Panc1 (cell line): ENCODE measurements around the gene ZBTB7B. TPM values are rescaled to one million over a fixed set of nuclear protein-coding genes. Genes with fewer than 3 reads are reported as not detected.

Source experiments
- ATAC-seq: fragments of 200-7000 bp; cut with Tn5 transposase; 2 replicates; pipeline ENCODE4 v1.9.1; 2020; ENCODE audit warnings: mild to moderate bottlenecking, moderate library complexity
- BruUV-seq: library from RNA; stranded (reverse); fragments of 400-500 nt; replicated peaks from 2 replicates; lab custom pipeline; 2021; lab: Mats Ljungman, UMichigan
- CTCF ChIA-PET: fragments of 300-600 bp; sonication (Branson Sonifier 250); formaldehyde crosslinking; loops from one replicate; lab custom pipeline; 2022; ENCODE audit warnings: antibody characterized with exemption; lab: Charles Lee
- POLR2A ChIA-PET: fragments of 300-600 bp; sonication (Branson Sonifier 250); formaldehyde crosslinking; loops from one replicate; lab custom pipeline; 2022; ENCODE audit warnings: antibody characterized with exemption; lab: Charles Lee
- DNase-seq: peaks from one replicate; pipeline ENCODE4 v3.0.0-alpha.2; 2010; ENCODE audit warnings: low read depth, low spot score
- H3K27ac ChIP-seq: 2 replicates; pipeline ENCODE4 v1.5.1; 2011; ENCODE audit warnings: mild to moderate bottlenecking, low read length, inconsistent platforms
- H3K27me3 ChIP-seq: fragments of 200-500 bp; sonication (Bioruptor generic); 2 replicates; pipeline ENCODE4 v1.6.0; 2014; ENCODE audit warnings: low read length, inconsistent platforms; ENCODE audit not compliant: control insufficient read depth, insufficient read depth
- H3K36me3 ChIP-seq: fragments of 200-500 bp; sonication (Bioruptor generic); 2 replicates; pipeline ENCODE4 v1.5.1; 2014; ENCODE audit warnings: inconsistent platforms, mild to moderate bottlenecking, low read length, moderate library complexity; ENCODE audit not compliant: control insufficient read depth, insufficient read depth
- H3K4me1 ChIP-seq: 2 replicates; pipeline ENCODE4 v1.5.1; 2011; ENCODE audit warnings: inconsistent platforms, mild to moderate bottlenecking, low read length, moderate library complexity; ENCODE audit not compliant: control insufficient read depth, insufficient read depth
- H3K4me3 ChIP-seq, 2 experiments: 2 replicates each; pipeline ENCODE4 v1.5.1; 2011 to 2012; ENCODE audit warnings: low read depth in 2 of 2, low read length in 2 of 2, mild to moderate bottlenecking in 2 of 2, inconsistent platforms in 1 of 2, moderate library complexity in 1 of 2
- H3K9me3 ChIP-seq: fragments of 200-500 bp; sonication (Bioruptor generic); 2 replicates; pipeline ENCODE4 v1.5.1; 2014; ENCODE audit warnings: low read depth, mild to moderate bottlenecking, inconsistent platforms, low read length, moderate library complexity; ENCODE audit not compliant: control insufficient read depth, insufficient read depth
- POLR2AphosphoS5 ChIP-seq: IDR thresholded peaks from 2 replicates; pipeline ENCODE4 v1.6.1; 2012; ENCODE audit warnings: mild to moderate bottlenecking, low read depth, low read length, moderate library complexity
- SIN3A ChIP-seq: IDR thresholded peaks from 2 replicates; pipeline ENCODE4 v1.6.1; 2012; ENCODE audit warnings: low read depth, mild to moderate bottlenecking, low read length, moderate library complexity, borderline replicate concordance; ENCODE audit not compliant: insufficient read depth
- TCF7L2 ChIP-seq: IDR thresholded peaks from 2 replicates; pipeline ENCODE4 v1.6.1; 2011; ENCODE audit warnings: mild to moderate bottlenecking, low read depth, low read length, inconsistent platforms
- in situ Hi-C: cut with HindIII; loops from 2 replicates; pipeline ENCODE4 v1.10.0; 2016; ENCODE audit warnings: low sequenced_read_pairs, low pct_unique_long_range_greater_than_20kb
- intact Hi-C: fragments of 100-400 bp; cut with micrococcal nuclease; formaldehyde crosslinking; loops from one replicate; pipeline ENCODE4 v1.10.0; 2022; ENCODE audit not compliant: unreplicated experiment
- total RNA-seq: library from RNA; stranded (reverse); gene quantifications from one replicate; pipeline ENCODE4 v1.2.1, GENCODE V29; 2021; ENCODE audit not compliant: unreplicated experiment
- TF ChIP-seq, protein P1 (sequence below): fragments of 450-650 bp; IDR thresholded peaks from 2 replicates; pipeline ENCODE4 v1.5.1; 2017; ENCODE audit warnings: mild to moderate bottlenecking
- TF ChIP-seq, protein P2 (sequence below), 2 experiments: IDR thresholded peaks; 2 replicates each; pipeline ENCODE4 v1.6.1; 2011 to 2012; ENCODE audit warnings: low read depth in 2 of 2, control low read depth in 1 of 2, low read length in 1 of 2, mild to moderate bottlenecking in 1 of 2, moderate library complexity in 1 of 2; ENCODE audit not compliant: insufficient read depth in 1 of 2

ZBTB7B gene
- total RNA-seq, 1 experiment from 2014 or later, result 55.8 TPM

- in situ Hi-C loops (no loop called here), intact Hi-C loops (no loop called here)
- DNase-seq, result no peak
- peaks cover 3% of the 10 kb centered on the region; the same call in 1 of the 2 replicates for H3K36me3 ChIP-seq
- TF ChIP-seq, protein P1, sequence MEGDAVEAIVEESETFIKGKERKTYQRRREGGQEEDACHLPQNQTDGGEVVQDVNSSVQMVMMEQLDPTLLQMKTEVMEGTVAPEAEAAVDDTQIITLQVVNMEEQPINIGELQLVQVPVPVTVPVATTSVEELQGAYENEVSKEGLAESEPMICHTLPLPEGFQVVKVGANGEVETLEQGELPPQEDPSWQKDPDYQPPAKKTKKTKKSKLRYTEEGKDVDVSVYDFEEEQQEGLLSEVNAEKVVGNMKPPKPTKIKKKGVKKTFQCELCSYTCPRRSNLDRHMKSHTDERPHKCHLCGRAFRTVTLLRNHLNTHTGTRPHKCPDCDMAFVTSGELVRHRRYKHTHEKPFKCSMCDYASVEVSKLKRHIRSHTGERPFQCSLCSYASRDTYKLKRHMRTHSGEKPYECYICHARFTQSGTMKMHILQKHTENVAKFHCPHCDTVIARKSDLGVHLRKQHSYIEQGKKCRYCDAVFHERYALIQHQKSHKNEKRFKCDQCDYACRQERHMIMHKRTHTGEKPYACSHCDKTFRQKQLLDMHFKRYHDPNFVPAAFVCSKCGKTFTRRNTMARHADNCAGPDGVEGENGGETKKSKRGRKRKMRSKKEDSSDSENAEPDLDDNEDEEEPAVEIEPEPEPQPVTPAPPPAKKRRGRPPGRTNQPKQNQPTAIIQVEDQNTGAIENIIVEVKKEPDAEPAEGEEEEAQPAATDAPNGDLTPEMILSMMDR, result peak; percentile 9; the same call in 1 of the 2 replicates
- no peak for TF ChIP-seq TCF7L2
- ATAC-seq, result no peak
- H3K9me3 ChIP-seq, result no peaks in the 10 kb centered on the region
- BruUV-seq, result no TSS peak
- ChIA-PET POLR2A (no interaction called here), CTCF (interaction anchor here (0.6 to 1.3 kb wide), 4 partner anchors 14 to 51 kb away, joined by 3 to 7 read pairs (median 4); partner anchors contain the start of gene FLAD1)
- H3K4me1 ChIP-seq, result peaks cover 11% of the 10 kb centered on the region
- no peak overlapping the region for H3K4me3 ChIP-seq
- H3K27ac ChIP-seq, result no peak overlapping the region
- no peaks in the 10 kb centered on the region for H3K27me3 ChIP-seq
Observed at GRCh38 chr1:154998201-154998780, 4.3 kb upstream of the ZBTB7B start.

GRCh38 chr1:154998818-154999570 lies 3.6 kb upstream of the ZBTB7B start:
- intact Hi-C loops, result no loop called here
- TF ChIP-seq TCF7L2, result peak; percentile 86
- TF ChIP-seq POLR2AphosphoS5, result 0 out of 2 replicates have a peak, but pooled peaks have one; percentile 38
- TF ChIP-seq SIN3A, result no peak
- TF ChIP-seq, protein P1, result peak; percentile 98
- TF ChIP-seq, protein P2, sequence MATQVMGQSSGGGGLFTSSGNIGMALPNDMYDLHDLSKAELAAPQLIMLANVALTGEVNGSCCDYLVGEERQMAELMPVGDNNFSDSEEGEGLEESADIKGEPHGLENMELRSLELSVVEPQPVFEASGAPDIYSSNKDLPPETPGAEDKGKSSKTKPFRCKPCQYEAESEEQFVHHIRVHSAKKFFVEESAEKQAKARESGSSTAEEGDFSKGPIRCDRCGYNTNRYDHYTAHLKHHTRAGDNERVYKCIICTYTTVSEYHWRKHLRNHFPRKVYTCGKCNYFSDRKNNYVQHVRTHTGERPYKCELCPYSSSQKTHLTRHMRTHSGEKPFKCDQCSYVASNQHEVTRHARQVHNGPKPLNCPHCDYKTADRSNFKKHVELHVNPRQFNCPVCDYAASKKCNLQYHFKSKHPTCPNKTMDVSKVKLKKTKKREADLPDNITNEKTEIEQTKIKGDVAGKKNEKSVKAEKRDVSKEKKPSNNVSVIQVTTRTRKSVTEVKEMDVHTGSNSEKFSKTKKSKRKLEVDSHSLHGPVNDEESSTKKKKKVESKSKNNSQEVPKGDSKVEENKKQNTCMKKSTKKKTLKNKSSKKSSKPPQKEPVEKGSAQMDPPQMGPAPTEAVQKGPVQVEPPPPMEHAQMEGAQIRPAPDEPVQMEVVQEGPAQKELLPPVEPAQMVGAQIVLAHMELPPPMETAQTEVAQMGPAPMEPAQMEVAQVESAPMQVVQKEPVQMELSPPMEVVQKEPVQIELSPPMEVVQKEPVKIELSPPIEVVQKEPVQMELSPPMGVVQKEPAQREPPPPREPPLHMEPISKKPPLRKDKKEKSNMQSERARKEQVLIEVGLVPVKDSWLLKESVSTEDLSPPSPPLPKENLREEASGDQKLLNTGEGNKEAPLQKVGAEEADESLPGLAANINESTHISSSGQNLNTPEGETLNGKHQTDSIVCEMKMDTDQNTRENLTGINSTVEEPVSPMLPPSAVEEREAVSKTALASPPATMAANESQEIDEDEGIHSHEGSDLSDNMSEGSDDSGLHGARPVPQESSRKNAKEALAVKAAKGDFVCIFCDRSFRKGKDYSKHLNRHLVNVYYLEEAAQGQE (IDR thresholded peaks at IDR 0.05; ENCODE audit: insufficient read depth in 1 of 2, low read depth in 2 of 2, low read length in 1 of 2), result no peak
- CTCF ChIA-PET, result interaction anchor here (0.6 to 1.3 kb wide), 5 partner anchors 13 to 54 kb away, joined by 3 to 7 read pairs (median 5); partner anchors contain the start of gene FLAD1
- Histone ChIP-seq H3K4me1 (peaks cover 11% of the 10 kb centered on the region), H3K9me3 (no peaks in the 10 kb centered on the region), H3K4me3 (peak overlapping the region; percentile 11 to 41; a peak in 3 of 4 replicates), H3K36me3 (peaks cover 3% of the 10 kb centered on the region; the same call in 1 of the 2 replicates), H3K27ac (peak overlapping the region; percentile 29; the same call in 1 of the 2 replicates), H3K27me3 (no peaks in the 10 kb centered on the region)
- POLR2A ChIA-PET, result no interaction called here
- in situ Hi-C loops, result no loop called here
- DNase-seq (no peak), ATAC-seq (no peak)
- BruUV-seq, result no TSS peak
